ENCODE results near the gene ITCH.
A peak's percentile ranks its signal among the peaks of the same experiment; 100 is the strongest.
"Not testable (repeated sequence)": the region's sequence is repeated elsewhere in the genome, so short reads cannot be mapped to it uniquely, and the experiment has no call there.

The ITCH gene

DNA sequence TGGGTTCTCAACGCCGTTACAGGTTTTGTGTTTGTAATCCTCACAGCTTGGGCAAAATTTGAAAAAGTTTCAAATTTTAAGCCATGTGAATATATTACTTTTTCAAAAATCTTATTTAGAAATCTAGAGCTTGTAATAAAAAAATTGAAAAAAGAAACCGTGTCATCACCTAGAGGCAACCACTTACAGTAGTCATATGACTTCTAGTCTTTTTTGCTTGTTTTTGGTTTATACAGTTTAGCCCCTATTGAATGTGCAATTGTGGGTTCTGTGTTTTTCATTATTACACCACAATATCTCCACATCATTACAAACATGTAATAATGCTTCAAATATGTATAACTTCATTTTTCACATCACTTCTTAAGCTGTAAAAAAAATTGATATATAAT, 154.0 kb downstream of the ITCH start:
- TF ChIP-seq, protein P1, sequence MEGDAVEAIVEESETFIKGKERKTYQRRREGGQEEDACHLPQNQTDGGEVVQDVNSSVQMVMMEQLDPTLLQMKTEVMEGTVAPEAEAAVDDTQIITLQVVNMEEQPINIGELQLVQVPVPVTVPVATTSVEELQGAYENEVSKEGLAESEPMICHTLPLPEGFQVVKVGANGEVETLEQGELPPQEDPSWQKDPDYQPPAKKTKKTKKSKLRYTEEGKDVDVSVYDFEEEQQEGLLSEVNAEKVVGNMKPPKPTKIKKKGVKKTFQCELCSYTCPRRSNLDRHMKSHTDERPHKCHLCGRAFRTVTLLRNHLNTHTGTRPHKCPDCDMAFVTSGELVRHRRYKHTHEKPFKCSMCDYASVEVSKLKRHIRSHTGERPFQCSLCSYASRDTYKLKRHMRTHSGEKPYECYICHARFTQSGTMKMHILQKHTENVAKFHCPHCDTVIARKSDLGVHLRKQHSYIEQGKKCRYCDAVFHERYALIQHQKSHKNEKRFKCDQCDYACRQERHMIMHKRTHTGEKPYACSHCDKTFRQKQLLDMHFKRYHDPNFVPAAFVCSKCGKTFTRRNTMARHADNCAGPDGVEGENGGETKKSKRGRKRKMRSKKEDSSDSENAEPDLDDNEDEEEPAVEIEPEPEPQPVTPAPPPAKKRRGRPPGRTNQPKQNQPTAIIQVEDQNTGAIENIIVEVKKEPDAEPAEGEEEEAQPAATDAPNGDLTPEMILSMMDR (IDR thresholded peaks at IDR 0.05), result no peak
- Histone ChIP-seq H3K4me3 (ENCODE audit: low read depth in 1 of 2, low read length in 1 of 2) (peak overlapping the region; percentile 84 to 89), H3K27me3 (no peaks in the 10 kb centered on the region), H3K36me3 (peaks cover 12% of the 10 kb centered on the region), H3K9me3 (no peaks in the 10 kb centered on the region), H3K27ac (peak overlapping the region; percentile 79), H3K4me1 (ENCODE audit: control insufficient read depth in 1 of 2, insufficient read depth in 1 of 2, low read depth in 1 of 2, low read length in 1 of 2) (peaks cover 17 to 19% of the 10 kb centered on the region in 2 experiments)

DNA sequence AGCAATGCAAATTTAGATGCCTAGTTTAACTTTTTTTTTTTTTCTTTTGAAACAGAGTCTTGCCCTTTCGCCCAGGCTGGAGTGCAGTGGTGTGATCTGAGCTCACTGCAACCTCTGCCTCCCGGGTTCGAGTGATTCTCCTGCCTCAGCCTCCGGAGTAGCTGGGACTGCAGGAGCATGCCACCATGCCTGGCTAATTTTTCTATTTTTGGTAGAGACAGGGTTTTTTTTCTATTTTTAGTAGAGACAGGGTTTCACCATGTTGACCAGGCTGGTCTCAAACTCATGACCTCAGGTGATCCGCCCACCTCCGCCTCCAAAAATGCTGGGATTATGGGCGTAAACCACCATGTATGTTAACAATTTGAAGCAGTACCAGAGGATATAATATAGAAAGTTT, 155.8 kb downstream of the ITCH start:
- not testable (repeated sequence) for H3K36me3 ChIP-seq; H3K4me3 ChIP-seq (ENCODE audit: low read depth in 1 of 2, low read length in 1 of 2); H3K27me3 ChIP-seq; H3K27ac ChIP-seq; H3K9me3 ChIP-seq
- peaks cover 17 to 25% of the 10 kb centered on the region in 2 experiments for H3K4me1 ChIP-seq (ENCODE audit: control insufficient read depth in 1 of 2, insufficient read depth in 1 of 2, low read depth in 1 of 2, low read length in 1 of 2)

DNA sequence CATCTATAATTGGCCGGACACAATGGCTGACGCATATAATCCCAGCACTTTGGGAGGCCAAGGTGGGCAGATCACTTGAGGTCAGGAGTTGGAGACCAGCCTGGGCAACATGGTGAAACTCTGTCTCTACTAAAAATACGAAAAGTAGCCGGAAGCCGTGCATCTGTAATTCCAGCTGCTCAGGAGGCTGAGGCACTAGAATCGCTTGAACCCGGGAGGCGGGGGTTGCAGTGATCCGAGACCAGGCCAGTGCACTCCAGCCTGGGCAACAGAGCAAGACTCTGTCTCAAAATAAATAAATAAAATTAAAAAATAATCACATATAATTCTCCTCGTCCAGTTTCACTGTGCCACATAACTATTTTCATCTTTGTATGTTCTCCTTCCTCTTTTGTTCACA, 156.8 kb downstream of the ITCH start:
- not testable (repeated sequence) for H3K9me3 ChIP-seq; H3K27me3 ChIP-seq; H3K27ac ChIP-seq; H3K36me3 ChIP-seq; H3K4me3 ChIP-seq (ENCODE audit: low read depth in 1 of 2, low read length in 1 of 2)
- H3K4me1 ChIP-seq (ENCODE audit: control insufficient read depth in 1 of 2, insufficient read depth in 1 of 2, low read depth in 1 of 2, low read length in 1 of 2), result peaks cover 17 to 24% of the 10 kb centered on the region in 2 experiments

DNA sequence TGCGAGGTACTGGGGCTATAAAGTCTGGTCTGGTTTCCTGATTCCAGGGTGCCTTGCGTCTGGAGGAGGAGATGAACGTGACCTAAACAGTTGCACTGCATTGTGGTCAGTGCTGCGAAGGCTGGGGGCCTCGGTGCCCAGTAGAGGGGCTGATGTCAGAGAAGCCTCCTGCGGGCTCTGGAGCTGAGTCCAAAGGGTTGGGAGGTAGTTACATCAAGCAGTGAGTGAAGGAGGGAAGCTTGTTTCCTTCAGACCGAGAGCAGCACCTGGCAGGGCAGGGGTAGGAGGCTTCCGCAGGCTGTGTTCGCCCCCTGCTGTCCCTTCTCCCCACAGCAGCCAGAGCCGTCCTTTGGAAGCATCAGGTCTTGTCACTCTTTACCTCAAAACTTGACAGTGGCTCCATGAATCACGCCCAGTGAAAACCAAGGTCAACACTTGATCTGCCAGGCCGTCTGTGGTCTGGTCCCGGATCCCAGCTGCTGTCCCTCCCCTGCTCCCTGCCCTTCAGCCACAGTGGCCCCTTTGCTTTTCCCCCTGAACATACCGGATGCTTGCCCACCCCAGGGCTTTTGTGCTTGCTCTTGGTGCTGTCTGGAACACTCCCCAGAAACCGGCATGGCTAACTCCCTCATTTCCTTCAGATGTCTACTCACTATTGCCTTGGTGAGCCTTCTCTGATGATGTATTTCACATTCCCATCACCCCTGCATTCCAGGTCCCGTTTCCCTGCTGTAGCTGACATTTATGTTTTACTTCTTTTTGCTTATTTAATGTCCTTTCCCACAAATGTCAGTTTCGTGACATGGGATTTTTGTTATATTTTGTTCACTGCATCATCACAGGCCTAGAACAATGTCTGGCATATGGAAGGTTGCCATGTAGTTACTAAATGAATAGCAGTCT, 160.1 kb downstream of the ITCH start:
- Histone ChIP-seq H3K27me3 (no peaks in the 10 kb centered on the region), H3K9me3 (no peaks in the 10 kb centered on the region), H3K4me3 (ENCODE audit: low read depth in 1 of 2, low read length in 1 of 2) (no peak overlapping the region), H3K27ac (no peak overlapping the region), H3K4me1 (ENCODE audit: control insufficient read depth in 1 of 2, insufficient read depth in 1 of 2, low read depth in 1 of 2, low read length in 1 of 2) (peaks cover 0 to 6% of the 10 kb centered on the region in 2 experiments), H3K36me3 (peaks cover 27% of the 10 kb centered on the region)
- TF ChIP-seq, protein P1 (IDR thresholded peaks at IDR 0.05), result no peak

DNA sequence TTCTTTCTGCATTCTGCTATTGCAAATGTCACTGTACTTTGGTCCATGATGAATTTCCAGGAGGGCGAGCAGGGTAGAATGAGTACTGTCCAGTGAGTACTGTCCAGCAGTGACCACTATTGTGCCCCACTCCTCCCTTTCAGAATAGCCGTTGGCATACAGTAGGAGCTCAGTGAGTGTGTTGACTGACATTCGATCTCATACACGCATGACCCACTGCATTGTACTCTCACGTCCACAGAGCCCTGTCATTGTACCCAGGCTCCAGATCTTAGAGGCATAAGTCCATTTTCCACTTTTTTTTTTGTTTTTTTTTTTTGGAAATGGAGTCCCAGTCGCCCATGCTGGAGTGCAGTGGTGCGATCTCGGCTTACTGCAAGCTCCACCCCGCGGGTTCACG, 161.4 kb downstream of the ITCH start:
- Histone ChIP-seq H3K27ac (no peak overlapping the region), H3K27me3 (no peaks in the 10 kb centered on the region), H3K9me3 (no peaks in the 10 kb centered on the region), H3K4me3 (ENCODE audit: low read depth in 1 of 2, low read length in 1 of 2) (no peak overlapping the region), H3K36me3 (peaks cover 39% of the 10 kb centered on the region), H3K4me1 (ENCODE audit: control insufficient read depth in 1 of 2, insufficient read depth in 1 of 2, low read depth in 1 of 2, low read length in 1 of 2) (peaks cover 0 to 6% of the 10 kb centered on the region in 2 experiments)
- TF ChIP-seq, protein P1 (IDR thresholded peaks at IDR 0.05), result no peak

DNA sequence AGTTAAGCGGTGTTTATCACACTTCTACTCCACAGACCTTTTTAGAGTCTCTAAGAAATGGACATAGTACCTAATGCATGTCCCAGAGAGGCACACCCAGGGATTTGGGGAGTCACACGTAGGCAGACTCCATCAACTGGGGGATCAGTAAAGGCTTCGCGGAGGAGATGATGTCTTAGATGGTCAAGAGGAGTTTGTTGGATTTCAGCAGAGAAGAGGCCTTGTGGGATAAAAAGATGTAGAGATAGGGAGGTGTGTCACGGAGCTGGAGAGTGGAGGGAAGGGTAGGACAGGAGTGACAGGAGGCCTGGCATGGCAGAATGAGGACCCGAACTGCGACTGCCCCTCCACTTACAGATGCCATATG, 162.3 kb downstream of the ITCH start:
- TF ChIP-seq, protein P1 (IDR thresholded peaks at IDR 0.05), result no peak
- no peak overlapping the region for H3K27ac ChIP-seq
- H3K9me3 ChIP-seq, result no peaks in the 10 kb centered on the region
- no peak overlapping the region for H3K4me3 ChIP-seq (ENCODE audit: low read depth in 1 of 2, low read length in 1 of 2)
- peaks cover 45% of the 10 kb centered on the region for H3K36me3 ChIP-seq
- H3K27me3 ChIP-seq, result no peaks in the 10 kb centered on the region
- peaks cover 0 to 6% of the 10 kb centered on the region in 2 experiments for H3K4me1 ChIP-seq (ENCODE audit: control insufficient read depth in 1 of 2, insufficient read depth in 1 of 2, low read depth in 1 of 2, low read length in 1 of 2)
